Suprapubic skin (tissue), 3 donors: Measurements from ENCODE around the gene RASA1.

Source experiments
- POLR2A ChIP-seq, 2 donors: fragments of 450-650 bp; IDR thresholded peaks; one replicate each; pipeline ENCODE4 v1.6.1; 2017; ENCODE audit warnings: antibody characterized with exemption in 2 of 2, mild to moderate bottlenecking in 2 of 2, moderate library complexity in 2 of 2
- TF ChIP-seq, protein P1 (sequence below), 2 donors: fragments of 200-600 bp in 1 of 2; fragments of 450-650 bp in 1 of 2; sonication (generic) in 1 of 2; IDR thresholded peaks; one replicate each; pipeline ENCODE4 v1.5.1; 2016 to 2019; ENCODE audit warnings: antibody characterized with exemption in 2 of 2, mild to moderate bottlenecking in 1 of 2, moderate library complexity in 1 of 2

DNA sequence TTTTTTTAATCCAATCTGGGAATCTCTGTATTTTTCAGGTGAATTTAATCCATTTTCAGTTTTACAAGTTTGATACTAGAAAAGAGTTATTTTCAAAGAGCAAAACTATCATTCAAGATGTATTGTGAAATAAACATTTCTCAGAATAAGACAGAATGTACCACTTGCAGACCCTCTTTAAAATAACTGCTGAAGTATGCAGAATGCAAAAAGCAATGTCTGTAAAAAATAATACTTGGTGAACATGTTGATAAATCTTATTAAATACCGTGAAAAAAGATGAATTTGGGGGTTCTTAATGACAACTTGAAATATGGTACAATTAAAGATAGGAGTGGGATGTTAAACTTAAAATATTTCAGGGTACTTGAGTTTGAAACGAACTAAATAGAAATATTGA is 26.1 kb upstream of the RASA1 start:
- TF ChIP-seq POLR2A (IDR thresholded peaks at IDR 0.05) = no peak
- TF ChIP-seq, protein P1, sequence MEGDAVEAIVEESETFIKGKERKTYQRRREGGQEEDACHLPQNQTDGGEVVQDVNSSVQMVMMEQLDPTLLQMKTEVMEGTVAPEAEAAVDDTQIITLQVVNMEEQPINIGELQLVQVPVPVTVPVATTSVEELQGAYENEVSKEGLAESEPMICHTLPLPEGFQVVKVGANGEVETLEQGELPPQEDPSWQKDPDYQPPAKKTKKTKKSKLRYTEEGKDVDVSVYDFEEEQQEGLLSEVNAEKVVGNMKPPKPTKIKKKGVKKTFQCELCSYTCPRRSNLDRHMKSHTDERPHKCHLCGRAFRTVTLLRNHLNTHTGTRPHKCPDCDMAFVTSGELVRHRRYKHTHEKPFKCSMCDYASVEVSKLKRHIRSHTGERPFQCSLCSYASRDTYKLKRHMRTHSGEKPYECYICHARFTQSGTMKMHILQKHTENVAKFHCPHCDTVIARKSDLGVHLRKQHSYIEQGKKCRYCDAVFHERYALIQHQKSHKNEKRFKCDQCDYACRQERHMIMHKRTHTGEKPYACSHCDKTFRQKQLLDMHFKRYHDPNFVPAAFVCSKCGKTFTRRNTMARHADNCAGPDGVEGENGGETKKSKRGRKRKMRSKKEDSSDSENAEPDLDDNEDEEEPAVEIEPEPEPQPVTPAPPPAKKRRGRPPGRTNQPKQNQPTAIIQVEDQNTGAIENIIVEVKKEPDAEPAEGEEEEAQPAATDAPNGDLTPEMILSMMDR (IDR thresholded peaks at IDR 0.05) = no peak
